Measurements from ENCODE around the gene GCDH.

DNA sequence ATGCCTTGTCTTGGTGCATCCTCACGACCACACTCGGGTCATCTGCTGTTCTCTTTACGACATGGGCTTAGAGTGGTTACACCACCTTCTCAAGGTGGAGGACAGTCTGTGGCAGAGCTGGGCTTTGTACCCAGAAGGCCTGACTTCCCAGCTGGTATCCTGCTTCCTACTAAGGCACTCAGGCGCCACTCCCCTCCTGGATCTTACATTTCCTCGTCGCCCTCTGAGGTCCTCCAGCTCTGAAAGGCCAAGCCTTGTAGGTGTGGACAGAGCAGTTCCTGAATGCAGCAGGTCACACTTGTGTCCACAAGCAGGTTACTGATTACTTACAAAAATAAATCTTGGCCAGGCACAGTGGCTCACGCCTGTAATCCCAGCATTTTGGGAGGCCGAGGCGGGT is 16.2 kb downstream of the GCDH start:
- TF ChIP-seq POLR2AphosphoS5 (IDR thresholded peaks at IDR 0.05; ENCODE audit: low read depth, low read length) (no peak), FOXP2 (optimal IDR thresholded peaks at IDR 0.05; ENCODE audit: borderline replicate concordance, extremely low read depth, extremely low read length, insufficient read depth) (no peak), TAF1 (IDR thresholded peaks at IDR 0.05; ENCODE audit: borderline replicate concordance, insufficient read depth, low read length) (no peak)
- TF ChIP-seq, protein P1, sequence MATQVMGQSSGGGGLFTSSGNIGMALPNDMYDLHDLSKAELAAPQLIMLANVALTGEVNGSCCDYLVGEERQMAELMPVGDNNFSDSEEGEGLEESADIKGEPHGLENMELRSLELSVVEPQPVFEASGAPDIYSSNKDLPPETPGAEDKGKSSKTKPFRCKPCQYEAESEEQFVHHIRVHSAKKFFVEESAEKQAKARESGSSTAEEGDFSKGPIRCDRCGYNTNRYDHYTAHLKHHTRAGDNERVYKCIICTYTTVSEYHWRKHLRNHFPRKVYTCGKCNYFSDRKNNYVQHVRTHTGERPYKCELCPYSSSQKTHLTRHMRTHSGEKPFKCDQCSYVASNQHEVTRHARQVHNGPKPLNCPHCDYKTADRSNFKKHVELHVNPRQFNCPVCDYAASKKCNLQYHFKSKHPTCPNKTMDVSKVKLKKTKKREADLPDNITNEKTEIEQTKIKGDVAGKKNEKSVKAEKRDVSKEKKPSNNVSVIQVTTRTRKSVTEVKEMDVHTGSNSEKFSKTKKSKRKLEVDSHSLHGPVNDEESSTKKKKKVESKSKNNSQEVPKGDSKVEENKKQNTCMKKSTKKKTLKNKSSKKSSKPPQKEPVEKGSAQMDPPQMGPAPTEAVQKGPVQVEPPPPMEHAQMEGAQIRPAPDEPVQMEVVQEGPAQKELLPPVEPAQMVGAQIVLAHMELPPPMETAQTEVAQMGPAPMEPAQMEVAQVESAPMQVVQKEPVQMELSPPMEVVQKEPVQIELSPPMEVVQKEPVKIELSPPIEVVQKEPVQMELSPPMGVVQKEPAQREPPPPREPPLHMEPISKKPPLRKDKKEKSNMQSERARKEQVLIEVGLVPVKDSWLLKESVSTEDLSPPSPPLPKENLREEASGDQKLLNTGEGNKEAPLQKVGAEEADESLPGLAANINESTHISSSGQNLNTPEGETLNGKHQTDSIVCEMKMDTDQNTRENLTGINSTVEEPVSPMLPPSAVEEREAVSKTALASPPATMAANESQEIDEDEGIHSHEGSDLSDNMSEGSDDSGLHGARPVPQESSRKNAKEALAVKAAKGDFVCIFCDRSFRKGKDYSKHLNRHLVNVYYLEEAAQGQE (IDR thresholded peaks at IDR 0.05; ENCODE audit: insufficient read depth in 1 of 2, low read depth in 2 of 2, low read length in 2 of 2): no peak
